Measurements from ENCODE around the gene GPSM1. TPM values are rescaled to one million over a fixed set of nuclear protein-coding genes. Genes with fewer than 3 reads are reported as not detected.

The GPSM1 gene
- total RNA-seq, 1 experiment from 2014 or later, result 26.4 TPM

DNA sequence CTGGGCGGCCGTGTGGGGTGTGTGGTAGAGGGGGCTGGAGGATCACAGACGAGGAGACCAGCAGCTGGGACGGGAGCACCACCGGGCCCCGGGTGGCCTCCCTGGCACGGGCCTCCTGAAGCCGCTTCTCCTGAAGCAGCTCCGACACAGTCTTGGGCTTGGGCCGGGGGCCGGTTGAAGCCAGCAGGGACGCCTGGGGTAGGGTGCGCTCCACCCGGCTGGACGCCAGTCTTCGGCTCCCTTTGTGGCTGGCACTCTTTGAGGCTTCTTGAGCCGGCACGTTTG lies 51.6 kb downstream of the GPSM1 start:
- CTCF ChIA-PET, result no interaction called here
- no peak for TF ChIP-seq ZNF274 (IDR thresholded peaks at IDR 0.05; ENCODE audit: low read depth, low read length)
- TF ChIP-seq JUND (IDR thresholded peaks at IDR 0.05), result no peak
- TF ChIP-seq POLR2A (IDR thresholded peaks at IDR 0.05; ENCODE audit: borderline replicate concordance, extremely low read depth, insufficient read depth, insufficient read length), result no peak
- no peak for TF ChIP-seq YY1 (IDR thresholded peaks at IDR 0.05; ENCODE audit: extremely low read depth, insufficient replicate concordance, low read depth, low read length)
- DNase-seq (ENCODE audit: low read depth, low spot score), result no peak
- no peaks in the 10 kb centered on the region for H3K9me3 ChIP-seq (ENCODE audit: control insufficient read depth in 1 of 2, insufficient read depth in 1 of 2, low read depth in 1 of 2, low read length in 2 of 2)
- no peak overlapping the region for H2AFZ ChIP-seq (ENCODE audit: low read depth, low read length, poor library complexity, severe bottlenecking)
- no peak overlapping the region for H3K27ac ChIP-seq (ENCODE audit: low read depth, low read length)
- no peak overlapping the region for H3K4me3 ChIP-seq (replicated peaks in 1 of 2; ENCODE audit: low read depth in 1 of 2, low read length in 2 of 2)
- no peak for ATAC-seq
- H3K27me3 ChIP-seq (ENCODE audit: insufficient read depth, low read length), result no peaks in the 10 kb centered on the region
- H3K36me3 ChIP-seq (ENCODE audit: control insufficient read depth in 1 of 2, insufficient read depth in 2 of 2, low read length in 2 of 2), result peaks cover 6 to 10% of the 10 kb centered on the region in 2 experiments; a peak in 3 of 4 replicates
- H3K4me2 ChIP-seq (ENCODE audit: low read length), result no peak overlapping the region
- POLR2A ChIA-PET, result no interaction called here
- H4K20me1 ChIP-seq (ENCODE audit: insufficient read depth), result no peaks in the 10 kb centered on the region
- no peaks in the 10 kb centered on the region for H3K9me2 ChIP-seq (ENCODE audit: insufficient read depth)
- intact Hi-C loops (cut with micrococcal nuclease), result no loop called here
- RAD21 ChIA-PET (ENCODE audit: low non-redundant PET in 1 of 2, low total read pairs in 2 of 2, uncharacterized antibody in 2 of 2, unreplicated experiment in 2 of 2), result no interaction called here
- BruUV-seq (replicated peaks), result no TSS peak
- no peaks in the 10 kb centered on the region for H3K4me1 ChIP-seq (ENCODE audit: control insufficient read depth in 1 of 2, insufficient read depth in 2 of 2, low read length in 2 of 2)
- H3K79me2 ChIP-seq (ENCODE audit: insufficient read depth, low read length), result no peaks in the 10 kb centered on the region
- no peak overlapping the region for H3K9ac ChIP-seq (ENCODE audit: low read length)

DNA sequence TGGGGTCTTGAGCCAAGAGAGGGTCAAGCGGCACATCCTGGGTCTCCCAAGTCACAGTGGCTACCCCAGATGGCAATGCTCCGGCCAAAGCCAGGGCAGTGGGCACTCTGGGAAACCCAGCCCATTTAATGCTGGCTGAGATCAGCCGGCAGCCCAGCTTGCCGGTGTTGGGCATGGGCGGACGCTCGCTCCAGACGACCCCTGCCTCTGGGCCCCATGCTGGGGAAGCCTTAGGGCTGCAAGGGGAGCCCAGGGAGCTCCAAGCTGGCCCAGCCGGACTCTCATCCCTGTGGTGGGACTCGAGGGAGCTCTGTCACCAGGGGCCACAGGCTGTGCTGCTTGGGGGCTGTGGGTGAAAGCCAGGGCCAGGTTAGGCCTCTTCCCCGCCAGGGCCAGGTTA lies 52.1 kb downstream of the GPSM1 start:
- Histone ChIP-seq H3K9me3 (ENCODE audit: control insufficient read depth in 1 of 2, insufficient read depth in 1 of 2, low read depth in 1 of 2, low read length in 2 of 2) (no peaks in the 10 kb centered on the region), H3K27me3 (ENCODE audit: insufficient read depth, low read length) (no peaks in the 10 kb centered on the region), H3K79me2 (ENCODE audit: insufficient read depth, low read length) (no peaks in the 10 kb centered on the region), H3K9ac (ENCODE audit: low read length) (no peak overlapping the region), H3K4me1 (ENCODE audit: control insufficient read depth in 1 of 2, insufficient read depth in 2 of 2, low read length in 2 of 2) (no peaks in the 10 kb centered on the region), H3K4me2 (ENCODE audit: low read length) (no peak overlapping the region), H3K27ac (ENCODE audit: low read depth, low read length) (no peak overlapping the region), H2AFZ (ENCODE audit: low read depth, low read length, poor library complexity, severe bottlenecking) (no peak overlapping the region), H3K4me3 (replicated peaks in 1 of 2; ENCODE audit: low read depth in 1 of 2, low read length in 2 of 2) (no peak overlapping the region), H3K36me3 (ENCODE audit: control insufficient read depth in 1 of 2, insufficient read depth in 2 of 2, low read length in 2 of 2) (peaks cover 10 to 14% of the 10 kb centered on the region in 2 experiments; a peak in 3 of 4 replicates), H4K20me1 (ENCODE audit: insufficient read depth) (no peaks in the 10 kb centered on the region), H3K9me2 (ENCODE audit: insufficient read depth) (no peaks in the 10 kb centered on the region)
- no TSS peak for BruUV-seq (replicated peaks)
- no peak for DNase-seq (ENCODE audit: low read depth, low spot score)
- no peak for ATAC-seq
- POLR2A ChIA-PET, result no interaction called here
- RAD21 ChIA-PET (ENCODE audit: low non-redundant PET in 1 of 2, low total read pairs in 2 of 2, uncharacterized antibody in 2 of 2, unreplicated experiment in 2 of 2), result no interaction called here
- intact Hi-C loops (cut with micrococcal nuclease), result no loop called here
- CTCF ChIA-PET, result no interaction called here
- TF ChIP-seq JUND (IDR thresholded peaks at IDR 0.05) (no peak), POLR2AphosphoS5 (IDR thresholded peaks at IDR 0.05; ENCODE audit: low read depth, low read length) (no peak), CBX3 (IDR thresholded peaks at IDR 0.05; ENCODE audit: low read depth) (no peak), EZH2 (IDR thresholded peaks at IDR 0.05) (no peak), SIN3A (IDR thresholded peaks at IDR 0.05; ENCODE audit: low read depth) (no peak), RAD21 (IDR thresholded peaks at IDR 0.05; ENCODE audit: low read depth) (no peak), ELF1 (IDR thresholded peaks at IDR 0.05; ENCODE audit: borderline replicate concordance, low read depth) (no peak), TCF7L2 (IDR thresholded peaks at IDR 0.05; ENCODE audit: borderline replicate concordance, extremely low read depth, insufficient read depth, insufficient read length) (no peak), EZH2phosphoT487 (IDR thresholded peaks at IDR 0.05; ENCODE audit: borderline replicate concordance) (no peak), CEBPB (IDR thresholded peaks at IDR 0.05; ENCODE audit: low read depth) (no peak), SRF (IDR thresholded peaks at IDR 0.05; ENCODE audit: low read depth) (no peak)
- TF ChIP-seq, protein P1, sequence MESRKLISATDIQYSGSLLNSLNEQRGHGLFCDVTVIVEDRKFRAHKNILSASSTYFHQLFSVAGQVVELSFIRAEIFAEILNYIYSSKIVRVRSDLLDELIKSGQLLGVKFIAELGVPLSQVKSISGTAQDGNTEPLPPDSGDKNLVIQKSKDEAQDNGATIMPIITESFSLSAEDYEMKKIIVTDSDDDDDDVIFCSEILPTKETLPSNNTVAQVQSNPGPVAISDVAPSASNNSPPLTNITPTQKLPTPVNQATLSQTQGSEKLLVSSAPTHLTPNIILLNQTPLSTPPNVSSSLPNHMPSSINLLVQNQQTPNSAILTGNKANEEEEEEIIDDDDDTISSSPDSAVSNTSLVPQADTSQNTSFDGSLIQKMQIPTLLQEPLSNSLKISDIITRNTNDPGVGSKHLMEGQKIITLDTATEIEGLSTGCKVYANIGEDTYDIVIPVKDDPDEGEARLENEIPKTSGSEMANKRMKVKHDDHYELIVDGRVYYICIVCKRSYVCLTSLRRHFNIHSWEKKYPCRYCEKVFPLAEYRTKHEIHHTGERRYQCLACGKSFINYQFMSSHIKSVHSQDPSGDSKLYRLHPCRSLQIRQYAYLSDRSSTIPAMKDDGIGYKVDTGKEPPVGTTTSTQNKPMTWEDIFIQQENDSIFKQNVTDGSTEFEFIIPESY (IDR thresholded peaks at IDR 0.05; ENCODE audit: extremely low read depth, insufficient replicate concordance, low read length), result no peak
- TF ChIP-seq, protein P2, sequence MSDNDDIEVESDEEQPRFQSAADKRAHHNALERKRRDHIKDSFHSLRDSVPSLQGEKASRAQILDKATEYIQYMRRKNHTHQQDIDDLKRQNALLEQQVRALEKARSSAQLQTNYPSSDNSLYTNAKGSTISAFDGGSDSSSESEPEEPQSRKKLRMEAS (IDR thresholded peaks at IDR 0.05), result no peak
- TF ChIP-seq, protein P3, sequence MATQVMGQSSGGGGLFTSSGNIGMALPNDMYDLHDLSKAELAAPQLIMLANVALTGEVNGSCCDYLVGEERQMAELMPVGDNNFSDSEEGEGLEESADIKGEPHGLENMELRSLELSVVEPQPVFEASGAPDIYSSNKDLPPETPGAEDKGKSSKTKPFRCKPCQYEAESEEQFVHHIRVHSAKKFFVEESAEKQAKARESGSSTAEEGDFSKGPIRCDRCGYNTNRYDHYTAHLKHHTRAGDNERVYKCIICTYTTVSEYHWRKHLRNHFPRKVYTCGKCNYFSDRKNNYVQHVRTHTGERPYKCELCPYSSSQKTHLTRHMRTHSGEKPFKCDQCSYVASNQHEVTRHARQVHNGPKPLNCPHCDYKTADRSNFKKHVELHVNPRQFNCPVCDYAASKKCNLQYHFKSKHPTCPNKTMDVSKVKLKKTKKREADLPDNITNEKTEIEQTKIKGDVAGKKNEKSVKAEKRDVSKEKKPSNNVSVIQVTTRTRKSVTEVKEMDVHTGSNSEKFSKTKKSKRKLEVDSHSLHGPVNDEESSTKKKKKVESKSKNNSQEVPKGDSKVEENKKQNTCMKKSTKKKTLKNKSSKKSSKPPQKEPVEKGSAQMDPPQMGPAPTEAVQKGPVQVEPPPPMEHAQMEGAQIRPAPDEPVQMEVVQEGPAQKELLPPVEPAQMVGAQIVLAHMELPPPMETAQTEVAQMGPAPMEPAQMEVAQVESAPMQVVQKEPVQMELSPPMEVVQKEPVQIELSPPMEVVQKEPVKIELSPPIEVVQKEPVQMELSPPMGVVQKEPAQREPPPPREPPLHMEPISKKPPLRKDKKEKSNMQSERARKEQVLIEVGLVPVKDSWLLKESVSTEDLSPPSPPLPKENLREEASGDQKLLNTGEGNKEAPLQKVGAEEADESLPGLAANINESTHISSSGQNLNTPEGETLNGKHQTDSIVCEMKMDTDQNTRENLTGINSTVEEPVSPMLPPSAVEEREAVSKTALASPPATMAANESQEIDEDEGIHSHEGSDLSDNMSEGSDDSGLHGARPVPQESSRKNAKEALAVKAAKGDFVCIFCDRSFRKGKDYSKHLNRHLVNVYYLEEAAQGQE (IDR thresholded peaks at IDR 0.05; ENCODE audit: low read depth), result no peak
- TF ChIP-seq, protein P4, sequence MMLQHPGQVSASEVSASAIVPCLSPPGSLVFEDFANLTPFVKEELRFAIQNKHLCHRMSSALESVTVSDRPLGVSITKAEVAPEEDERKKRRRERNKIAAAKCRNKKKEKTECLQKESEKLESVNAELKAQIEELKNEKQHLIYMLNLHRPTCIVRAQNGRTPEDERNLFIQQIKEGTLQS (IDR thresholded peaks at IDR 0.05), result no peak

All from HCT116 (cell line).